ENCODE data around the gene RECK.

RECK gene

DNA sequence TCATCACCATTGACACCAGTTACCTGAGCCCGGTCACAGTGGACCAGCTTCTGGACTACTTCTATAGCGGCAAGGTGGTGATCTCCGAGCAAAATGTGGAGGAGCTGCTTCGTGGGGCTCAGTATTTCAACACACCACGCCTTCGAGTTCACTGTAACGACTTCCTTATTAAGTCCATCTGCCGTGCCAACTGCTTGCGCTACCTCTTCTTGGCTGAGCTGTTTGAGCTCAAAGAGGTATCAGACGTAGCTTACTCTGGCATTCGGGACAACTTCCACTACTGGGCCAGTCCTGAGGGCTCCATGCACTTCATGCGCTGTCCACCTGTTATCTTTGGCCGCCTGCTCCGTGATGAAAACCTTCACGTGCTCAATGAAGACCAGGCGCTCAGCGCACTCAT is 133.0 kb downstream of the RECK start:
- no peak overlapping the region for H3K27ac Mint-ChIP-seq
- peaks cover 7% of the 10 kb centered on the region for H3K4me1 Mint-ChIP-seq (ENCODE audit: low read depth)
- no peaks in the 10 kb centered on the region for H3K27me3 Mint-ChIP-seq
- no peak overlapping the region for H3K4me3 Mint-ChIP-seq
- no peaks in the 10 kb centered on the region for H3K9me3 Mint-ChIP-seq
- no peaks in the 10 kb centered on the region for H3K36me3 Mint-ChIP-seq (ENCODE audit: low read depth)

DNA sequence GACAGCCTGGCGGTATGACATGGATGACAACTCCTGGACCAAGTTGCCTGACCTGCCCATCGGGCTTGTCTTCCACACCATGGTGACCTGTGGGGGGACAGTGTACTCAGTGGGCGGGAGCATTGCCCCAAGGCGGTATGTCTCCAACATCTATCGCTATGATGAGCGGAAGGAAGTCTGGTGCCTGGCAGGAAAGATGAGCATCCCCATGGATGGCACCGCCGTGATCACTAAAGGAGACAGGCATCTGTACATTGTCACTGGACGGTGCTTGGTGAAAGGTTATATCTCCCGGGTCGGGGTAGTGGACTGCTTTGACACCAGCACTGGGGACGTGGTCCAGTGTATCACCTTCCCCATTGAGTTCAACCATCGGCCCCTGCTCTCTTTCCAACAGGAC is 133.8 kb downstream of the RECK start:
- no peaks in the 10 kb centered on the region for H3K9me3 Mint-ChIP-seq
- H3K4me3 Mint-ChIP-seq: no peak overlapping the region
- H3K27me3 Mint-ChIP-seq: no peaks in the 10 kb centered on the region
- H3K4me1 Mint-ChIP-seq (ENCODE audit: low read depth): peaks cover 7% of the 10 kb centered on the region
- H3K27ac Mint-ChIP-seq: no peak overlapping the region
- no peaks in the 10 kb centered on the region for H3K36me3 Mint-ChIP-seq (ENCODE audit: low read depth)

DNA sequence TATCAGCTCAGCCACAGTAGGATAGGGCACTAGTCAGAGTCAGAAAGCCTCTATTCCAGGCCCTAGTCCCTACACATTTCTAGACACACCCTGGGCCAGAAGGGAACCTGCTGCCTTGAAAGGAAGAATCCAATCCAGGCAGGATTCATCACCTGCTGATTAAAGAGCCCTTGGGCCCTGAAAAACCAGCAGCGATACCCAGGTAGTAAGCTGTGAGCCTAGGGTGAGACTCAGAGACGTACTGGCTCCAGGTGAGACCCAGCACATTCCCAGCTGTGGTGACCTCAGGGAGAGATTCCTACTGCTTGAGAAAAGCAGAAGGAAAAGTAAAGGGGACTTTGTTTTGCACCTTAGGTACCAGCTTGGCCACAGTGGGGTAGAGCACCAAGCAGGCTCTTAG is 137.1 kb downstream of the RECK start:
- Mint-ChIP-seq H3K4me1 (ENCODE audit: low read depth) (no peaks in the 10 kb centered on the region), H3K4me3 (no peak overlapping the region), H3K9me3 (no peaks in the 10 kb centered on the region), H3K27ac (no peak overlapping the region), H3K27me3 (no peaks in the 10 kb centered on the region), H3K36me3 (ENCODE audit: low read depth) (no peaks in the 10 kb centered on the region)
